ENCODE results near the gene COA6.
A peak's percentile ranks its signal among the peaks of the same experiment; 100 is the strongest.

Gene COA6

DNA sequence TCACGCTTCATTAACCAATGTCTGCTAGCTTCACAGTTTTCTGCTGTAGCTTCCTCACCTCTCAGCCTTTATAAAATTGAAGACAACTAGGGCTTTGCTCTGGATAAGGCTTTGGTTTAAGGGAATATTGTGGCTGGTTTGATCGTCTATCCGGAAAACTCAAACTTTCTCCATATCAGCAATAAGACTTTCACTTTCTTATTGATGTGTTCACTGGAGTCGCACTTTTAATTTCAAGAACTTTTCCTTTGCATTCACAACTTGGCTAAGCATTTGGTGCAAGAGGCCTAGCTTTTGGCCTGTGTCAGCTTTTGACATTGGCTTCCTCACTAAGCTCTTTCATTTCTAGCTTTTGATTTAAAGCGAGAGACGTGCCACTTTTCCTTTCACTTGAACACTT, 12.9 kb downstream of the COA6 start:
- H3K4me3 ChIP-seq (ENCODE audit: low read depth, low read length) = peak overlapping the region; percentile 7; the same call in 1 of the 2 replicates
- TF ChIP-seq, protein P1, sequence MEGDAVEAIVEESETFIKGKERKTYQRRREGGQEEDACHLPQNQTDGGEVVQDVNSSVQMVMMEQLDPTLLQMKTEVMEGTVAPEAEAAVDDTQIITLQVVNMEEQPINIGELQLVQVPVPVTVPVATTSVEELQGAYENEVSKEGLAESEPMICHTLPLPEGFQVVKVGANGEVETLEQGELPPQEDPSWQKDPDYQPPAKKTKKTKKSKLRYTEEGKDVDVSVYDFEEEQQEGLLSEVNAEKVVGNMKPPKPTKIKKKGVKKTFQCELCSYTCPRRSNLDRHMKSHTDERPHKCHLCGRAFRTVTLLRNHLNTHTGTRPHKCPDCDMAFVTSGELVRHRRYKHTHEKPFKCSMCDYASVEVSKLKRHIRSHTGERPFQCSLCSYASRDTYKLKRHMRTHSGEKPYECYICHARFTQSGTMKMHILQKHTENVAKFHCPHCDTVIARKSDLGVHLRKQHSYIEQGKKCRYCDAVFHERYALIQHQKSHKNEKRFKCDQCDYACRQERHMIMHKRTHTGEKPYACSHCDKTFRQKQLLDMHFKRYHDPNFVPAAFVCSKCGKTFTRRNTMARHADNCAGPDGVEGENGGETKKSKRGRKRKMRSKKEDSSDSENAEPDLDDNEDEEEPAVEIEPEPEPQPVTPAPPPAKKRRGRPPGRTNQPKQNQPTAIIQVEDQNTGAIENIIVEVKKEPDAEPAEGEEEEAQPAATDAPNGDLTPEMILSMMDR (IDR thresholded peaks at IDR 0.05; ENCODE audit: insufficient read depth, low read depth, low read length, missing control alignments) = no peak
- DNase-seq (ENCODE audit: low read depth) = peak; percentile 29

DNA sequence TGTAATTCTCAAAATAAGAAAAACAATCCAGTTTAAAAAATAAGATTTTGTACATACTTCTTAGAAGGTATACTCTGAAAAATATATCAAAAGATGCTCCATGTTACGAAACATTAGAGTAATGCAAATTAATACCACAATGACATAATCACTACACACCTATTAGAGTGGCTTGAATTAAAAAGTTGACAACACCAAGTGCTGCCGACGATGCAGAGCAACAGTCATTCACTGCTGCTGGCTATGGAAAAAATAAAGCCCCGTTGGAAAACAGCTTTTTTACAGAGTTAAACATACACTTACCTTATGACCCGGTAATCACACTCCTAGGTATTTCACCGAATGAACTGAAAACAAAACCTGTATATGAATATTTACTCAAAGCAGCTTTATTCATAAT, 14.8 kb downstream of the COA6 start:
- DNase-seq (ENCODE audit: low read depth) = no peak
- TF ChIP-seq, protein P1 (IDR thresholded peaks at IDR 0.05; ENCODE audit: insufficient read depth, low read depth, low read length, missing control alignments) = no peak
- H3K4me3 ChIP-seq (ENCODE audit: low read depth, low read length) = no peak overlapping the region

DNA sequence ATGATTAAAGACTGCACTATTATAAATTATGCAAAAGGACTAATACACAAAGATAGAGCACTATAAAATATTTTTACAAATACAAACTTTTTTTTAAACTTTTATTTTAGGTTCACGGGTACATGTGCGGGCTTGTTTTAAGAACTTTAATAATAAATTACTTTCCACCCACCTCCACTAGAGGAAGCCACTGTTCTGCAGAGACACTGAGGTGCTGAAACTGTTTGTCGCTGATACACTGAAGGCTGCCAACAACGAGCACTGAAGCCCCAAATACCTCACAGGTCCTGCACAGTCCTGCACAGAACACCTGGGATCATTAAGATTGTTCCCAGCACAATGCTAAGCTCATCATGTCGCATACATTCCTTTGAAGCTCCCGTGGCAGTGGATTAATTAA, 19.9 kb downstream of the COA6 start:
- no peak for DNase-seq (ENCODE audit: low read depth)
- H3K4me3 ChIP-seq (ENCODE audit: low read depth, low read length) = no peak overlapping the region
- TF ChIP-seq, protein P1 (IDR thresholded peaks at IDR 0.05; ENCODE audit: insufficient read depth, low read depth, low read length, missing control alignments) = no peak

DNA sequence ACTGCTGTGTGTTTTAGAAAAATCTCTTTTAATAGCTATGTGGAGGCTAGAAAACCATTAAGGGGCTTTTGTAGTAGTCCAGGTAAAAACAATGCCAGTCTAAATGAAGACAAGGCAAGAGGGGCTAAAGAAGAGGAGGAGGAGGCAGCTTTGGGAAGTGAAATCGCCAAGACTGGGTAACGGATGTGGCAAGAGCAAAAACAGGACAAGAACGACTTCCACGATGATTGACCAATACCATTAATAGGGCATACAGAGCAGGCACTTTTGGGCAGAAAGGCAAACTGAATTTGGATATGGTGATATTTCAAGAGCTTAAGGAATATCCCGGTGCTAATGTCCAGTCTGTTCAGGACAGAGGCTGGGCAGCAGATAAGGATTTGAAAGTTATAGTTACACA, 22.0 kb downstream of the COA6 start:
- TF ChIP-seq, protein P1 (IDR thresholded peaks at IDR 0.05; ENCODE audit: insufficient read depth, low read depth, low read length, missing control alignments) = no peak
- no peak overlapping the region for H3K4me3 ChIP-seq (ENCODE audit: low read depth, low read length)
- no peak for DNase-seq (ENCODE audit: low read depth)

DNA sequence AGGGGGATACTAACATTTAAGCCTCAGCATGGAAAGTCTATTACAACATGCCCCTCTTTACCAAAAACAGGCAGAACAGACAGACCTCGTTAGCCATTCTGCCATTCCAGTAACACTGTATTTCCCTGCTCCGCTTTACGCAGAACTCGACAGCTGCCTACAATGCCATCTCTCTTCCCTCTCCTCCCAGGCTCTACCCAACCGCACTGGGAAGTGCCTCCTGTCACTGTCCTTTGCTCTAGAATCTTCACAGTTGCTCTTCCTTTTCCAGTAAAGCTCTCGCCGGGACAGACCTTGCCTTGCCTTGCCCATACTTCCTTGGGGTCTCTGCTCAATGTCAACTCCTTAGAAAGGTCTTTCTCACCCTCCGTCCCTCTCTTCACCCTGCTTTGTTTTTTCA, 22.8 kb downstream of the COA6 start:
- H3K4me3 ChIP-seq (ENCODE audit: low read depth, low read length) = no peak overlapping the region
- DNase-seq (ENCODE audit: low read depth) = no peak
- TF ChIP-seq, protein P1 (IDR thresholded peaks at IDR 0.05; ENCODE audit: insufficient read depth, low read depth, low read length, missing control alignments) = no peak

DNA sequence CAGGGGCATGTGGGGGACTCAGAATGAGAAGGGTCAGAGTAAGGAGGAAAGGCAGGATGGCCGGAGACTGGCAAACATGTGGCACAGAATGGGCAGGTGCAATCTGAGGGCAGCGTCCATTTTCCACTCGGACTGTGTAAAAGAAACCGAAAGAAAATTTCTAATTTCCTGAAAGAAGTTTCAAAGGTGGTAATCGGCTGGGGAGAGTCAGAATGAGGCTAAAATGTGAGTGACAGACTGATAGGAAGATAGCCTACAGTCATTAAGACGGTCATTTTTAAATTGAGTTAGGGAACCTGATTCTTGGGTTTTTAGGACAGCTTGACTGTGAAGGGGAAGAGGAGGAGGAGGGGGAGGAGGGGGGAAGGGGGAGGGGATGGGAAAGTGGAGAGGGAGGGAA, 23.6 kb downstream of the COA6 start:
- TF ChIP-seq, protein P1 (IDR thresholded peaks at IDR 0.05; ENCODE audit: insufficient read depth, low read depth, low read length, missing control alignments) = no peak
- peak; percentile 67 for DNase-seq (ENCODE audit: low read depth)
- no peak overlapping the region for H3K4me3 ChIP-seq (ENCODE audit: low read depth, low read length)

DNA sequence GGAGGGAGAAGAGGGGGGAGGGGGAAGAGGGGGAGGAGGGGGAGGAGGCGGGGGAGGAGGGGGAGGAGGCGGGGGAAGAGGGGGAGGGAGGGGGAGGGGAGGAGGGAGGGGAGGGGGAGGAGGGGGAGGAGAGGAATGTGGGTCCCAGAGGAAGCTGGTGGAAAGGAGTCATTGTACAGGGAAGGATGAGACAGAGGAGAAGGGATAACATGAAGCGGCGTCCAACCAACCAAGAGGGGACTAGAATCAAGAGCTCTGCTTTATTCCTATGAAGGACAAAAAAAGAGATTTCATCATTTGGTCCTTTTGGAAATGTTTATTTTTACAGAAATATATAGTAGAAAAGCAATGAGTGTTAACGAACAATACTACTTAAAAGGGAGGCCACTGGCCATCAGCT, 24.5 kb downstream of the COA6 start:
- DNase-seq (ENCODE audit: low read depth) = peak; percentile 13
- H3K4me3 ChIP-seq (ENCODE audit: low read depth, low read length) = no peak overlapping the region
- TF ChIP-seq, protein P1 (IDR thresholded peaks at IDR 0.05; ENCODE audit: insufficient read depth, low read depth, low read length, missing control alignments) = no peak
